Measurements from ENCODE around the gene BFSP2.

GRCh38 chr3:133374708-133375402 lies 25.0 kb upstream of the BFSP2 start:
- no peak for TF ChIP-seq EZH2phosphoT487 (IDR thresholded peaks at IDR 0.05; ENCODE audit: insufficient read depth, low read depth)
- no peak for TF ChIP-seq EZH2 (IDR thresholded peaks at IDR 0.05; ENCODE audit: insufficient read depth, poor library complexity, severe bottlenecking)

Measured in GM23248 (cell line).